Hair follicle dermal papilla cell (primary cell): ENCODE results near the gene CAND1. TPM values are rescaled to one million over a fixed set of nuclear protein-coding genes. Genes with fewer than 3 reads are reported as not detected.

Experiments used
- total RNA-seq: library from RNA; depleted of rRNA; stranded (reverse); fragments of >200 nt; gene quantifications from 2 replicates; pipeline ENCODE4 v1.2.3, GENCODE V29; 2012

The CAND1 gene
- 113 and 130 TPM in 2 replicates for total RNA-seq

DNA sequence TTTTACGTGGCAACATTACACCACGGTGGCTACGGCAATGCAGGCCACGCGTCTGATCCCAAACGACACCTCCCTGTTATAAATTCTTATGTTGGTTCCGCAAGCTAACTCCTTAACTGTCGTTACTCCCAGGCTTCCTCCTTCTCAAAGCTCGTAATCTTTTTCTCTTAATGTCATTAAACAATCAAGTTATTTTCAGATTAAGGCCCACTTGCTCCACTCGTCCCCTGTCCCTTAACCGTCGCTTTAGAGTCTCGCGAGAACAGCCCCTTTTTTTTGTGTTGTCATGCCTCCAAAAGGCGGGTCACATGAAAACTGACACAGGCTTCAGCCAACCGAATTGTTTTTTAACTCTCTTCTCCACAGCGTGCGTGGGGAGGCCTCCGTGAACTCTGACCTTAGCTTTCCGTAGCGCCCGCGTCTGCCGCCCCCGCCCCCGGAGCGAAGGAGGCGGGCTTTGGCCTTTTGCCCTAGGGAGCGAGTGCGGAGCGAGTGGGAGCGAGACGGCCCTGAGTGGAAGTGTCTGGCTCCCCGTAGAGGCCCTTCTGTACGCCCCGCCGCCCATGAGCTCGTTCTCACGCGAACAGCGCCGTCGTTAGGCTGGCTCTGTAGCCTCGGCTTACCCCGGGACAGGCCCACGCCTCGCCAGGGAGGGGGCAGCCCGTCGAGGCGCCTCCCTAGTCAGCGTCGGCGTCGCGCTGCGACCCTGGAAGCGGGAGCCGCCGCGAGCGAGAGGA, at the start of gene CAND1:
TSS of gene CAND1 (plus strand) at position 463 of the 737 bp plus-strand sequence. CDS start 360 bp downstream, outside the sequence.

